Measurements from ENCODE around the gene TMA7.
"Not testable (repeated sequence)": the region's sequence is repeated elsewhere in the genome, so short reads cannot be mapped to it uniquely, and the experiment has no call there.

Gene TMA7

GRCh38 chr3:48482822-48483221 is 42.8 kb downstream of the TMA7 start:
- H3K9me3 ChIP-seq (ENCODE audit: control insufficient read depth in 5 of 5, low read length in 5 of 5); H3K27me3 ChIP-seq (ENCODE audit: control insufficient read depth in 5 of 5, insufficient read depth in 4 of 5, low read length in 5 of 5); H3K4me1 ChIP-seq (ENCODE audit: control insufficient read depth in 5 of 5, insufficient read depth in 5 of 5, low read length in 5 of 5); H3K36me3 ChIP-seq (ENCODE audit: control insufficient read depth in 5 of 5, insufficient read depth in 5 of 5, low read length in 5 of 5); H3K27ac ChIP-seq (ENCODE audit: low read depth, low read length); H3K9ac ChIP-seq (ENCODE audit: low read length in 5 of 5); H3K4me3 ChIP-seq (ENCODE audit: low read depth in 1 of 5, low read length in 5 of 5): not testable (repeated sequence)

GRCh38 chr3:48486952-48487351 is 46.9 kb downstream of the TMA7 start:
- no peaks in the 10 kb centered on the region for H3K27me3 ChIP-seq (ENCODE audit: control insufficient read depth in 5 of 5, insufficient read depth in 4 of 5, low read length in 5 of 5)
- H3K4me3 ChIP-seq (ENCODE audit: low read depth in 1 of 5, low read length in 5 of 5): no peak overlapping the region
- H3K9ac ChIP-seq (ENCODE audit: low read length in 5 of 5): no peak overlapping the region
- peaks cover 0 to 4% (median 0%) of the 10 kb centered on the region in 5 donors for H3K4me1 ChIP-seq (ENCODE audit: control insufficient read depth in 5 of 5, insufficient read depth in 5 of 5, low read length in 5 of 5)
- no peaks in the 10 kb centered on the region for H3K9me3 ChIP-seq (ENCODE audit: control insufficient read depth in 5 of 5, low read length in 5 of 5)
- H3K36me3 ChIP-seq (ENCODE audit: control insufficient read depth in 5 of 5, insufficient read depth in 5 of 5, low read length in 5 of 5): peaks cover 0 to 2% (median 0%) of the 10 kb centered on the region in 5 donors
- H3K27ac ChIP-seq (ENCODE audit: low read depth, low read length): no peak overlapping the region

- Histone ChIP-seq H3K27ac (ENCODE audit: low read depth, low read length) (peak overlapping the region; percentile 56), H3K4me3 (ENCODE audit: low read depth in 1 of 5, low read length in 5 of 5) (peak overlapping the region in 1 of 5 donors; percentile 7), H3K4me1 (ENCODE audit: control insufficient read depth in 5 of 5, insufficient read depth in 5 of 5, low read length in 5 of 5) (peaks cover 0 to 15% (median 10%) of the 10 kb centered on the region in 5 donors), H3K27me3 (ENCODE audit: control insufficient read depth in 5 of 5, insufficient read depth in 4 of 5, low read length in 5 of 5) (no peaks in the 10 kb centered on the region), H3K36me3 (ENCODE audit: control insufficient read depth in 5 of 5, insufficient read depth in 5 of 5, low read length in 5 of 5) (peaks cover 0 to 11% (median 0%) of the 10 kb centered on the region in 5 donors), H3K9ac (ENCODE audit: low read length in 5 of 5) (peak overlapping the region in 1 of 5 donors; percentile 41), H3K9me3 (ENCODE audit: control insufficient read depth in 5 of 5, low read length in 5 of 5) (no peaks in the 10 kb centered on the region)
Measured at GRCh38 chr3:48492461-48493202, 52.6 kb downstream of the TMA7 start.

GRCh38 chr3:48493203-48493501 is 53.1 kb downstream of the TMA7 start:
- Histone ChIP-seq H3K27me3 (ENCODE audit: control insufficient read depth in 5 of 5, insufficient read depth in 4 of 5, low read length in 5 of 5) (no peaks in the 10 kb centered on the region), H3K9ac (ENCODE audit: low read length in 5 of 5) (no peak overlapping the region), H3K36me3 (ENCODE audit: control insufficient read depth in 5 of 5, insufficient read depth in 5 of 5, low read length in 5 of 5) (peaks cover 0 to 14% (median 3%) of the 10 kb centered on the region in 5 donors), H3K27ac (ENCODE audit: low read depth, low read length) (peak overlapping the region; percentile 56), H3K4me1 (ENCODE audit: control insufficient read depth in 5 of 5, insufficient read depth in 5 of 5, low read length in 5 of 5) (peaks cover 0 to 15% (median 10%) of the 10 kb centered on the region in 5 donors), H3K9me3 (ENCODE audit: control insufficient read depth in 5 of 5, low read length in 5 of 5) (no peaks in the 10 kb centered on the region), H3K4me3 (ENCODE audit: low read depth in 1 of 5, low read length in 5 of 5) (no peak overlapping the region)
